ENCODE results near the gene RALGPS1.

RALGPS1 gene

GRCh38 chr9:127187231-127187956 lies 272.8 kb downstream of the RALGPS1 start:
- DNase-seq (ENCODE audit: low spot score) = peak; percentile 93

DNA sequence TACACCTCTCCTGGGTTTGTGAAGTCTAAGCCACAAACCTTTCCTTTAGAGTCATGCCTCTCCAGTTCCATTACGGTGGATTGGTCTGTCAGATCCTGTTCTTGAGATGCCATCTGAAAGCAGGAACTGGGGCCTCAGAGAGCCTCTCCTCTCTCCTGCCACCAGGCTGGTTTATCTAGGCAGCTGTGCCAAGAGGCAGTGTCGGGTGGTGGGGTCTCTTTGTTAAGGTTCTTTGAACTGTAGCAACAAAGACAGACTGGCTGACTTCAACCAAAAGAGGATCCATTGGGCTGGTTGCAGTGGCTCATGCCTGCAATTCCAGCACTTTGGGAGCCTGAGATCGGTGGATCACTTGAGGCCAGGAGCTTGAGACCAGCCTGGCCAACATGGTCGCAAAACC lies 273.8 kb downstream of the RALGPS1 start:
- DNase-seq (ENCODE audit: low spot score) = no peak

- no peak for DNase-seq (ENCODE audit: low spot score)
These were observed 275.0 kb downstream of the RALGPS1 start for GRCh38 chr9:127189628-127190027.

GRCh38 chr9:127192744-127193143 lies 278.2 kb downstream of the RALGPS1 start:
- DNase-seq (ENCODE audit: low spot score) = no peak

DNA sequence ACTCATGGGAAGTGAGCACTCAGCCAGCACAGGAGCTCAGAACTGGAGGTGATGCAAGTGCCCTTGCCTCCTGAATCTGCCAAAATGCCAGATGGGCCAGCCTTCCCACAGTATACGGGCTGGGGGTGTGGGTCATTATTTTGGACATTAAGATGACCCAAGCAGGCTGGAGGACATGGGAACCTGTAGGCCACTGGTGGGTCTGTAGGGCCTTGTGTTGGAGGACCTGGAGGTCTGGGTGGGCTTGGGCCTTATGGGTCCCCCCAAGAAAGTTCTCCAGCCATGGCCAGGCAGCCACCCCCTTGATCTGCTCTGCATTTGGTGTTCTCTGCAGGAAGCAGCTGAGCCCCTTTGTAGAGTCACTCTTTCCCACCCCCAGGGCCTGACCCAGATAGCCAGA lies 278.9 kb downstream of the RALGPS1 start:
- no peak for DNase-seq (ENCODE audit: low spot score)

- DNase-seq (ENCODE audit: low spot score) = peak; percentile 61
These were observed 280.5 kb downstream of the RALGPS1 start for GRCh38 chr9:127194881-127195713.

DNA sequence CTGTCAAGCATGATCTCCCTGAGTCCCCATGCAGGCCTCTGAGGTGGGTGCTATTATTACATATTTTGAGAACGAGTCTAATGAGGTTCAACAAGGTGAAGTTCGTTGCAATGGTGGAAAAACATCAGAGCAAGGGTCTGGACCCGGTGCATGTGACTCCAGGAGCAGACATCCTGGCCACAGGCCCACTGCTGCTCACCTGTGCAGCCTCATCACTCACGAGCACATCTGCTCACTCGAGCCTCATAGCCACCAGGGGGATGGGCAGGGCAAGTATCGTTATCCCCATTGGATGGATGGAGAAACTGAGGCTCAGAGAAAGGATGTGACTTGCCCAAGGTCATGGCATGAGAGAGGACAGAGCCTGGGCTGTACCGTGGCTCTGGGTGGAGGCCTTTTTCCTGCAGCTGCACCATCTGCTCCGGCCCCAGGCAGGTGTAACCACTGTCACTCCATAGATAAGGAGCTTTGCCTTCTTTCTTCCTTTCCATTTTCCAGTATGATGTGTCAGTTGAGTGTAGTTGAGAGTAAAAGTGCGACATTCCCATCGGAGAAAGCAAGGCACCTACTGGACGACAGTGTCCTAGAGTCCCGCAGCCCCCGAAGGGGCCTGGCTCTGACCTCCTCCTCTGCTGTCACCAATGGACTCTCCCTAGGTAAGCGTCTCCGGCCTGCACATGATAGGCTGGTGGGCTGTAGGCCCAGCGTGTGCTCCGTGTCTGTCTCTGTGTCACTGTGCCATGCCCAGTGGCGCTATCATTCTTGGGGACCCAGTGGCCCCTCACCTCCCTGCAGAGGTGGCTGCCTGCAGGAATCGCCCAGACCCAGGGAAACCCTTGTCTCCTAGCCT lies 281.6 kb downstream of the RALGPS1 start:
- no peak for DNase-seq (ENCODE audit: low spot score)

GRCh38 chr9:127196826-127197145 lies 282.2 kb downstream of the RALGPS1 start:
- no peak for DNase-seq (ENCODE audit: low spot score)

GRCh38 chr9:127197186-127197860 lies 282.7 kb downstream of the RALGPS1 start:
- no peak for DNase-seq (ENCODE audit: low spot score)

GRCh38 chr9:127197861-127198430 lies 283.4 kb downstream of the RALGPS1 start:
- no peak for DNase-seq (ENCODE audit: low spot score)

DNA sequence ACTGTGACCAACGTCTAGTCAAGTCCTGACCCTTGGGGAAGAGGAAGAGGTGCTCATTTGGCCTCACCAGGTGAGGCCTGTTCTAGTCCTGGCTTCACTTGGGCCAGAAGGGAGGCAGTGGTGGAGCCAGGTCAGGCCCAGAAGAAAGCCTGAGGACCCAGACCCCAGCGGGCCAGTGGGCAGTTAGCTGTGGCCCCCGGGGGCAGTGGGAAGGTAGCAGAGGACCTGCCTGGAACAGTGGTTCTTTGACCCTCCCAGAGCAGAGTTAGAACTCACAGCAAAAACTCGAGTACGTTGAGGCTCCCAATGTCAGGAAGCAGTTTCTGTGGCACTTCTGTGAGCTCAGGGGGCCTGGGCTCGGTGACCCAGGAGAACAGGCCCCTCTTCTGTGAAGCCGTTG lies 284.0 kb downstream of the RALGPS1 start:
- DNase-seq (ENCODE audit: low spot score) = no peak

DNA sequence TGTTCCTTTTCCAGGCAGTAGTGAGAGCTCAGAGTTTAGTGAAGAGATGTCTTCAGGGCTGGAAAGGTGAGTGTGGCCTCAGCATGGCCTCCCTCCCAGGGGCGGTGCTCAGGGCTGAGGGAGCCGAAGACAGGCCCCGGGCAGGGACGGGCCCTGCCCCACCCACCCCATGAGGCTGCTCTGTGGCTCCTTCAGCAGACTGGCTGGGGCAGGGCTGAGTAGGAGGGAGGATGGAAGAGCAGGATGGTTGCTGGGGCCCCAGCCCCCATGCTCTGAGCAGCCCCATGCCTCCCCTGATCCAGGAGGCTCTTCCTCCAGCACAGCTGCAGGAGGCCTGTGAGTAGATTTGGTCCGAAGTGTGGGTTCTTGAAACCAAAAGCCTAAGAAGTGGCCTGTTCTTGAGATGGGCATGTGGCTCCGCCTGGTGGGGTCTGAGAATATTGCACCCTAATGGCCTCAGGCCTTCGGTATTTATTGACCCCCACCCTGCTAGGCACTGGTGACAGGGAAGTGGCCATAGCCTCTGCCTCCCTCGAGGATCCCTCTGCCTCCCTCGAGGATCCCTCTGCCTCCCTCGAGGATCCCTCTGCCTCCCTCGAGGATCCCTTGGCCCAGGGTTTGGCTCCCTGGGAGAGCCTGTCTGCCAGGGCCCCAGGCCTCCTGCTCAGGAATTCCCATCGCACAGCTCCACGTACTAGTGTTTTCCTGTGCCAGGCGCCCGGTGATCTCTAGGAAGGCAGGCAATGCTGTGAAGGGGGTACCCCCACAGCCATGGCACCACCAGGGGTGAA lies 284.6 kb downstream of the RALGPS1 start:
- DNase-seq (ENCODE audit: low spot score) = peak; percentile 83

- no peak for DNase-seq (ENCODE audit: low spot score)
These were observed 285.7 kb downstream of the RALGPS1 start for GRCh38 chr9:127200106-127200862.

- no peak for DNase-seq (ENCODE audit: low spot score)
These were observed 286.5 kb downstream of the RALGPS1 start for GRCh38 chr9:127201071-127201541.

GRCh38 chr9:127201731-127202130 lies 287.1 kb downstream of the RALGPS1 start:
- no peak for DNase-seq (ENCODE audit: low spot score)

DNA sequence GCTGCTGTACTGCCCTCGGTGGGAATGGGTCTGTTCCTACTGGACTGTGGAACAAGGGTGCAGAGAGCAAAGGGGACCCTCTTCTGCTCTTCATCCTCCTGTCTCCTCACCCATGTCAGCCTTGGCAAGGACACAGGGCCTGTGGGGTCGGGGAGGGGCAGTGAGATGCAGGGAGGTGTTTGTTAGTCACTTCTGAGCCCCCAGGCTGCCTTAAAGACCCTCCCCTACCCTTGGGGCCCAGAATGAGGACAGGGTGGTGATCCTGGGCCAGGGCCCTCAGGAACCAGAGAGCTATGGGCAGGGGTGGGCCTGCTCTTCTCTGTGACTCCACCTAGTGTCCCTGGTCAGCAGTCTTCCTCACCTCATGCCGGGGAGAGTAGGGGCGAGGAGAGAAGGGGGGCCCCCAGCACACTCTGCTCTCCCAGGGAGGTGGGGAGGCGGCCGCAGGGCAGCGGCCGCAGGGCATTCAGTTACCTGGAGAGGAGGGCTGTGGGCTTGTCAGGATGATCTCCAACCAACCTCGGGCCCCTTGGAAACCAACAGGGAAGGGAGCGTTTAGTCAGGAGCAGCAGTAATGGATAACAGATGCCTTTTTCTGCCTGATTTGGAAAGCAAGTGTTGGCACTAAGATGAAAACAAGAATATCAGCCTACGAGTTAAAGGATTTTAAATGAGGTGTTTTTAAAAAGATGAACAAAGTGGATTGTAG lies 288.0 kb downstream of the RALGPS1 start:
- peak; percentile 60 for DNase-seq (ENCODE audit: low spot score)

DNA sequence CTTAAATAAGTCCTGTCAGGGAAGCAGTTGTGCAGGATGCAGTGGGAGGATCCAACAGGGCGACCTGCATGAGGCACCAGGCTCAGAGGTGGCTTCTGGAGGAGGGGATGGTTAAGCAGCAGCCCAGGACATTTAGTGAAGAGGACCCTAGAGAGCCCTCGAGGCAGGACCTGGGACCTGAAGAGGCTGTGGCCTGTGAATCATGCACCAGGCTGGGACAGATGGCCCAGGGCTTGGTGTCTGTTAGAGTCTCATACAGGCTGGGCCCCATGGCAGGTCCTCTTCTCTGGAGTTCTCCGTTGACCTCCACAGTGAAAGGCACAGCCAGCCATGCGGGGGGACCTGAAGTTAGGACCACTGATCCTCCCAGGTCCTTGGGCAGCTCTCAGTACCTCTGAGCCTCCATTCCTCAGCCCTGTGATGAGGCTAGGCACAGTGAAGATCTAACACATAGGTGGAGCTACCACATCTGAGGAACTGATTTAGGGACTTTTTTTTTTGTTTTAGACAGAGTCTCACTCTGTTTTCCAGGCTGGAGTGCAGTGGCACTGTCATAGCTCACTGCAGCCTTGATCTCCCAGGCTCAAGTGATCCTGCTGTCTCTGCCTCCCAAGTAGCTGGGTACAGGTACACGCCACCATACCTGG lies 289.2 kb downstream of the RALGPS1 start:
- DNase-seq (ENCODE audit: low spot score) = no peak

GRCh38 chr9:127204771-127205470 lies 290.3 kb downstream of the RALGPS1 start:
- DNase-seq (ENCODE audit: low spot score) = peak; percentile 57
